Natural killer cell (primary cell): ENCODE results near the gene CMTM8. TPM values are rescaled to one million over a fixed set of nuclear protein-coding genes. Genes with fewer than 3 reads are reported as not detected.
A peak's percentile ranks its signal among the peaks of the same experiment; 100 is the strongest.

Experiments used
- ATAC-seq, 3 donors: fragments of 150-1000 bp in 2 of 3; fragments of 200-7000 bp in 1 of 3; cut with Tn5 transposase; 1 replicate in 1 of 3; 2 replicates in 2 of 3; pipeline ENCODE4 v1.10.0; 2021; ENCODE audit warnings: mild to moderate bottlenecking in 2 of 3, moderate library complexity in 2 of 3
- DNase-seq, 2 donors: peaks; one replicate each; pipeline versions ENCODE4 v3.0.0 to v3.0.0-alpha.2; 2013 to 2021; ENCODE audit warnings: mixed read lengths in 1 of 2
- H3K27ac ChIP-seq: one replicate; pipeline ENCODE4 v1.5.1; 2013; ENCODE audit warnings: mild to moderate bottlenecking, low read length
- H3K27me3 ChIP-seq: one replicate; pipeline ENCODE4 v1.6.1; 2013; ENCODE audit warnings: low read length; ENCODE audit not compliant: control insufficient read depth, insufficient read depth
- H3K36me3 ChIP-seq: one replicate; pipeline ENCODE4 v1.6.1; 2013; ENCODE audit warnings: low read length; ENCODE audit not compliant: control insufficient read depth, insufficient read depth
- H3K4me1 ChIP-seq: one replicate; pipeline ENCODE4 v1.6.1; 2013; ENCODE audit warnings: low read length; ENCODE audit not compliant: control insufficient read depth, insufficient read depth
- H3K4me3 ChIP-seq: one replicate; pipeline ENCODE4 v1.5.1; 2013; ENCODE audit warnings: low read length
- H3K9me3 ChIP-seq: one replicate; pipeline ENCODE4 v1.6.1; 2013; ENCODE audit warnings: low read length; ENCODE audit not compliant: control insufficient read depth, insufficient read depth
- H3K27ac Mint-ChIP-seq, 2 donors: one replicate each; pipeline ENCODE4 v1.8.0; 2022; ENCODE audit warnings: mild to moderate bottlenecking in 2 of 2, mixed read lengths in 2 of 2, moderate library complexity in 1 of 2
- H3K27me3 Mint-ChIP-seq, 2 donors: one replicate each; pipeline ENCODE4 v1.8.0; 2022; ENCODE audit warnings: low read depth in 2 of 2, mixed read lengths in 2 of 2
- H3K36me3 Mint-ChIP-seq: one replicate; pipeline ENCODE4 v1.8.0; 2022; ENCODE audit warnings: mixed read lengths
- H3K4me1 Mint-ChIP-seq, 2 donors: one replicate each; pipeline ENCODE4 v1.8.0; 2022; ENCODE audit warnings: mixed read lengths in 2 of 2
- H3K4me3 Mint-ChIP-seq: one replicate; pipeline ENCODE4 v1.8.0; 2022; ENCODE audit warnings: mild to moderate bottlenecking, moderate library complexity, mixed read lengths
- H3K9me3 Mint-ChIP-seq, 2 donors: one replicate each; pipeline ENCODE4 v1.8.0; 2022; ENCODE audit warnings: mixed read lengths in 2 of 2
- CTCF ChIP-seq: fragments of 200-600 bp; IDR thresholded peaks from one replicate; pipeline ENCODE4 v1.8.0; 2022; ENCODE audit warnings: antibody characterized with exemption
- WGBS: methylation state at CpG from one replicate; pipeline ENCODE4 v1.1.7; 2013; ENCODE audit warnings: missing lambda C conversion rate; ENCODE audit not compliant: insufficient coverage; 5-methylcytosine and 5-hydroxymethylcytosine counted together
- intact Hi-C: fragments of 100-400 bp; cut with micrococcal nuclease; formaldehyde crosslinking; loops from one replicate; pipeline ENCODE4 v1.14.2; 2022
- total RNA-seq, 4 donors: library from RNA; stranded (reverse); fragments of 120-200 nt in 1 of 4; gene quantifications; one replicate each; pipeline versions ENCODE4 v1.2.3 to v1.2.4, GENCODE V29; 2013 to 2022

The CMTM8 gene
- total RNA-seq, 3 donors from 2014 or later (not counting 1 experiment from before 2014, with no cell fraction given) = 0.31 to 0.88 (median 0.83) TPM

GRCh38 chr3:32374788-32375595 lies 136.5 kb downstream of the CMTM8 start:
- DNase-seq (peak; percentile 31 to 91), ATAC-seq (peak; percentile 77 to 90 (median 87))
- no peaks in the 10 kb centered on the region for H3K36me3 Mint-ChIP-seq
- H3K4me1 ChIP-seq = no peaks in the 10 kb centered on the region
- intact Hi-C loops = loop anchor here (1.0 to 5.0 kb wide), 3 partner anchors 24 to 282 kb away; no protein-coding TSS in a partner anchor
- no peak overlapping the region for H3K27ac Mint-ChIP-seq
- no peaks in the 10 kb centered on the region for H3K27me3 ChIP-seq
- no peaks in the 10 kb centered on the region for H3K9me3 ChIP-seq
- peak; percentile 72 for TF ChIP-seq CTCF
- no peak overlapping the region for H3K4me3 Mint-ChIP-seq
- 63% methylated on average over 11 of the region's 12 CpGs for WGBS
- H3K4me3 ChIP-seq = no peak overlapping the region
- peaks cover 6 to 9% of the 10 kb centered on the region in 2 donors for H3K4me1 Mint-ChIP-seq
- H3K9me3 Mint-ChIP-seq = no peaks in the 10 kb centered on the region
- H3K36me3 ChIP-seq = no peaks in the 10 kb centered on the region
- H3K27me3 Mint-ChIP-seq = peaks cover 0 to 2% of the 10 kb centered on the region in 2 donors
- H3K27ac ChIP-seq = no peak overlapping the region

GRCh38 chr3:32375596-32375930 lies 137.1 kb downstream of the CMTM8 start:
- no peak for TF ChIP-seq CTCF
- no peaks in the 10 kb centered on the region for H3K27me3 ChIP-seq
- H3K27ac Mint-ChIP-seq = no peak overlapping the region
- H3K36me3 ChIP-seq = no peaks in the 10 kb centered on the region
- WGBS = 95% methylated on average over 5 of the region's 5 CpGs
- no peak for DNase-seq
- H3K9me3 Mint-ChIP-seq = no peaks in the 10 kb centered on the region
- H3K4me1 Mint-ChIP-seq = peaks cover 6 to 9% of the 10 kb centered on the region in 2 donors
- intact Hi-C loops = loop anchor here (1.0 to 5.0 kb wide), 3 partner anchors 24 to 282 kb away; no protein-coding TSS in a partner anchor
- no peak overlapping the region for H3K4me3 ChIP-seq
- no peak overlapping the region for H3K4me3 Mint-ChIP-seq
- ATAC-seq = no peak
- no peaks in the 10 kb centered on the region for H3K4me1 ChIP-seq
- peaks cover 0 to 2% of the 10 kb centered on the region in 2 donors for H3K27me3 Mint-ChIP-seq
- H3K36me3 Mint-ChIP-seq = no peaks in the 10 kb centered on the region
- no peaks in the 10 kb centered on the region for H3K9me3 ChIP-seq
- H3K27ac ChIP-seq = no peak overlapping the region

GRCh38 chr3:32376115-32376514 lies 137.6 kb downstream of the CMTM8 start:
- no peak for ATAC-seq
- no peaks in the 10 kb centered on the region for H3K36me3 Mint-ChIP-seq
- no peak overlapping the region for H3K4me3 Mint-ChIP-seq
- intact Hi-C loops = loop anchor here (5.0 kb wide), 1 partner anchor 281 kb away; no protein-coding TSS in a partner anchor
- TF ChIP-seq CTCF = no peak
- no peaks in the 10 kb centered on the region for H3K9me3 Mint-ChIP-seq
- DNase-seq = no peak
- no peaks in the 10 kb centered on the region for H3K9me3 ChIP-seq
- no peaks in the 10 kb centered on the region for H3K4me1 ChIP-seq
- peaks cover 0 to 2% of the 10 kb centered on the region in 2 donors for H3K27me3 Mint-ChIP-seq
- 60% methylated on average over 2 of the region's 2 CpGs for WGBS
- H3K4me1 Mint-ChIP-seq = peaks cover 6 to 9% of the 10 kb centered on the region in 2 donors
- H3K27me3 ChIP-seq = no peaks in the 10 kb centered on the region
- no peaks in the 10 kb centered on the region for H3K36me3 ChIP-seq
- H3K27ac ChIP-seq = no peak overlapping the region
- H3K27ac Mint-ChIP-seq = no peak overlapping the region
- no peak overlapping the region for H3K4me3 ChIP-seq
